ENCODE measurements around the gene BAD.
"Not testable (repeated sequence)": the region's sequence is repeated elsewhere in the genome, so short reads cannot be mapped to it uniquely, and the experiment has no call there.

BAD gene

GRCh38 chr11:64248578-64248977, 35.9 kb downstream of the BAD start:
- Histone ChIP-seq H3K36me3 (ENCODE audit: control insufficient read depth, insufficient read depth, low read length) (peaks cover 19% of the 10 kb centered on the region), H3K9me3 (ENCODE audit: control insufficient read depth, insufficient read depth, low read length) (no peaks in the 10 kb centered on the region), H3K4me1 (ENCODE audit: control insufficient read depth, insufficient read depth, low read length) (peaks cover 33% of the 10 kb centered on the region), H3K27me3 (ENCODE audit: control insufficient read depth, insufficient read depth, low read length) (no peaks in the 10 kb centered on the region), H3K9ac (ENCODE audit: low read depth, low read length) (no peak overlapping the region), H3K4me3 (ENCODE audit: low read depth, low read length) (peak overlapping the region; percentile 6)

GRCh38 chr11:64247729-64248531, 36.5 kb downstream of the BAD start:
- peaks cover 28% of the 10 kb centered on the region for H3K4me1 ChIP-seq (ENCODE audit: control insufficient read depth, insufficient read depth, low read length)
- H3K9ac ChIP-seq (ENCODE audit: low read depth, low read length): no peak overlapping the region

DNA sequence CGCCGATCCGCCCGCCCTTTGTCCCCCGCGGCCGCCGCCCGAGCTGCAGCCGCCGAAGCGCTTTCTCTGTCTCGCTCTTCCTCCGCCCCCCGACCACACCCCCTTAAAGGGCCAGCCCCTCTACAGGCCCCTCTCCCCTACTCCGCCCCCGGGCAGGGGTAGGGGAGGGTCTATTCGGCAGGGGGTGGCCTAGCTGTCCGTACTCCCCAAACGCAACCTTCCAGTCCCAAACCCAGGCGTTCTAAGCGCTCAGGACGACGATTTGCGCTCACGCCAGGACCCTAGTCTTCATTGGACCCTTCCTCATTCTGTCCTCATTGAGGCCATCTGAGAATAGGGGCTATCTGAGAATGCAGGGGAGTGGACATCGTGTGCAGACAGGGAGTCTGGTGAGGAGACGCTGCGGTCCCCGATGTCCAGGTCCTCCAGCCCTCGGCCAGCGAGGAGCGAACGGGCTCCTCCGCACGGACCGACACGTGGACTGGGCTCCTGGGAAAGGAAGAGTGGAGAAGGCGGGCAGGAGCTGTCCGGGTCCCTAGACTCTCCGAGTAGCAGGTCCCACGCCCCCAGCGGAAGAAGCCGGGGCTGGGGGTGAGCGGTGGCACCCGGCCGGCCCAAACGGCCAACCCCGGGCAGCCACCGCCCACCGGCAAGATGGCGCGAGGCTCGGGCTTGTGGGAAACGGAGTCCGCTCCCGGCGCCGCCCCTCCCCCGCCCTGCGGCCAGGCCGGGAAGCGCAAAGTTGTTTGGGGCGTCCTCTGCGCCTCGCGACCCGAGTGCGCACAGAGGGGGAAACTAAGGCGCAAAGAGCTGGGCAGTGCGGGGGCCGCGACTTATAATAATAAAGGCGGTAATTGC, 37.4 kb downstream of the BAD start, which contains the start of gene PPP1R14B:
PPP1R14B (minus strand) TSS at position 73 of the 858 bp plus-strand sequence. CDS start 270 bp downstream, outside the sequence.
- H3K36me3 ChIP-seq (ENCODE audit: control insufficient read depth, insufficient read depth, low read length): peaks cover 16% of the 10 kb centered on the region
- peak within 1 kb of the TSS; percentile 83 for H3K9ac ChIP-seq (ENCODE audit: low read depth, low read length)
- H3K9me3 ChIP-seq (ENCODE audit: control insufficient read depth, insufficient read depth, low read length): no peaks in the 10 kb centered on the region
- no peaks in the 10 kb centered on the region for H3K27me3 ChIP-seq (ENCODE audit: control insufficient read depth, insufficient read depth, low read length)
- H3K4me1 ChIP-seq (ENCODE audit: control insufficient read depth, insufficient read depth, low read length): peaks cover 31% of the 10 kb centered on the region
- peak within 1 kb of the TSS; percentile 93 for H3K4me3 ChIP-seq (ENCODE audit: low read depth, low read length)

More at GRCh38 chr11:64247729-64248531, 36.5 kb downstream of the BAD start:
- peaks cover 19% of the 10 kb centered on the region for H3K36me3 ChIP-seq (ENCODE audit: control insufficient read depth, insufficient read depth, low read length)
- H3K9me3 ChIP-seq (ENCODE audit: control insufficient read depth, insufficient read depth, low read length): no peaks in the 10 kb centered on the region
- H3K27me3 ChIP-seq (ENCODE audit: control insufficient read depth, insufficient read depth, low read length): no peaks in the 10 kb centered on the region
- peak overlapping the region; percentile 93 for H3K4me3 ChIP-seq (ENCODE audit: low read depth, low read length)

GRCh38 chr11:64246621-64246870, 37.9 kb downstream of the BAD start:
- H3K27me3 ChIP-seq (ENCODE audit: control insufficient read depth, insufficient read depth, low read length); H3K9me3 ChIP-seq (ENCODE audit: control insufficient read depth, insufficient read depth, low read length); H3K9ac ChIP-seq (ENCODE audit: low read depth, low read length): not testable (repeated sequence)
- Histone ChIP-seq H3K36me3 (ENCODE audit: control insufficient read depth, insufficient read depth, low read length) (peaks cover 16% of the 10 kb centered on the region), H3K4me1 (ENCODE audit: control insufficient read depth, insufficient read depth, low read length) (peaks cover 31% of the 10 kb centered on the region), H3K4me3 (ENCODE audit: low read depth, low read length) (peak overlapping the region; percentile 85)

GRCh38 chr11:64245797-64246620, 38.5 kb downstream of the BAD start:
- Histone ChIP-seq H3K9ac (ENCODE audit: low read depth, low read length) (peak overlapping the region; percentile 76), H3K36me3 (ENCODE audit: control insufficient read depth, insufficient read depth, low read length) (peaks cover 16% of the 10 kb centered on the region), H3K27me3 (ENCODE audit: control insufficient read depth, insufficient read depth, low read length) (no peaks in the 10 kb centered on the region), H3K4me1 (ENCODE audit: control insufficient read depth, insufficient read depth, low read length) (peaks cover 31% of the 10 kb centered on the region), H3K9me3 (ENCODE audit: control insufficient read depth, insufficient read depth, low read length) (no peaks in the 10 kb centered on the region), H3K4me3 (ENCODE audit: low read depth, low read length) (peak overlapping the region; percentile 85)

DNA sequence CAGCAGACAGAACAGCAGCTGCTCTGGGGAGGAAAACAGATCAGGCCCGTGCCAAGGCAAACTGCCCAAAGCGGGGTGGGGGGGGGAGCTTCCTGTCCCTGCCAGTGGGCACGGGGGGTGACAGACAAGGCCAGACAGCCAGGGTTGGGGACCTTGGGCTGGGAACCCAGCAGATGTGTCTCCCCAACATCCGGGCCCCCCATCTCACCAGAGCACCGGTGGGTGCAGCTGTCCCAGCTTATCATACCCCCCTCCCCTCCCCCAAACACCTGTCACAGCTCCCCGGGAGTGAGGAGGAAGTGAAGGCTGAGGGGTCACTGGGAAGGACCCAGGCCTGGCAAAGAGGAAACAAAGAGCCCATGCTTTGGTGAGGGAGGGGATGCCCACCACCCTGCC, 39.1 kb downstream of the BAD start:
- Histone ChIP-seq H3K9me3 (ENCODE audit: control insufficient read depth, insufficient read depth, low read length) (no peaks in the 10 kb centered on the region), H3K36me3 (ENCODE audit: control insufficient read depth, insufficient read depth, low read length) (peaks cover 16% of the 10 kb centered on the region), H3K4me1 (ENCODE audit: control insufficient read depth, insufficient read depth, low read length) (peaks cover 28% of the 10 kb centered on the region), H3K27me3 (ENCODE audit: control insufficient read depth, insufficient read depth, low read length) (no peaks in the 10 kb centered on the region), H3K4me3 (ENCODE audit: low read depth, low read length) (peak overlapping the region; percentile 85), H3K9ac (ENCODE audit: low read depth, low read length) (peak overlapping the region; percentile 76)

DNA sequence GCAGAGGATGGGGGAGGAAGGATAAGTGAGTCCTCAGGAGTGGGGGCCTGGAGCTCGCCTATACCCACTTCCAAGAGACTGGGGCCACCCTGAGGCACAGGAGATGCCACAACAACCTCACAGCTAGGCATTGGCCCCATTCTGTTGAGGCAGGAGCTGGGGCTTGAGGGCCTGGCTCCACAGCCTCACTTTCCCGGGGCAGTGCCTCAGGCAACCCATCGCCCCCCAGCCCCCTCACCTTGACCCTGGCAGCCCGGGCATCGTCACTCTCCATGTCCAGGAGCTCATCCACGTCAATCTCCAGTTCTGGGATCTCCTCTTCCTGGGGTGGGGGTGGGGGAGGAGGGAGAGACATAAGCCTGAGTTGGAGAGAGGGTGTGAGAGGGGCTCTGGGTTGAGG, 39.5 kb downstream of the BAD start:
- Histone ChIP-seq H3K36me3 (ENCODE audit: control insufficient read depth, insufficient read depth, low read length) (peaks cover 16% of the 10 kb centered on the region), H3K4me1 (ENCODE audit: control insufficient read depth, insufficient read depth, low read length) (peaks cover 24% of the 10 kb centered on the region), H3K27me3 (ENCODE audit: control insufficient read depth, insufficient read depth, low read length) (no peaks in the 10 kb centered on the region), H3K9me3 (ENCODE audit: control insufficient read depth, insufficient read depth, low read length) (no peaks in the 10 kb centered on the region), H3K4me3 (ENCODE audit: low read depth, low read length) (peak overlapping the region; percentile 85), H3K9ac (ENCODE audit: low read depth, low read length) (peak overlapping the region; percentile 47)

GRCh38 chr11:64244107-64244506, 40.4 kb downstream of the BAD start:
- no peak overlapping the region for H3K9ac ChIP-seq (ENCODE audit: low read depth, low read length)

DNA sequence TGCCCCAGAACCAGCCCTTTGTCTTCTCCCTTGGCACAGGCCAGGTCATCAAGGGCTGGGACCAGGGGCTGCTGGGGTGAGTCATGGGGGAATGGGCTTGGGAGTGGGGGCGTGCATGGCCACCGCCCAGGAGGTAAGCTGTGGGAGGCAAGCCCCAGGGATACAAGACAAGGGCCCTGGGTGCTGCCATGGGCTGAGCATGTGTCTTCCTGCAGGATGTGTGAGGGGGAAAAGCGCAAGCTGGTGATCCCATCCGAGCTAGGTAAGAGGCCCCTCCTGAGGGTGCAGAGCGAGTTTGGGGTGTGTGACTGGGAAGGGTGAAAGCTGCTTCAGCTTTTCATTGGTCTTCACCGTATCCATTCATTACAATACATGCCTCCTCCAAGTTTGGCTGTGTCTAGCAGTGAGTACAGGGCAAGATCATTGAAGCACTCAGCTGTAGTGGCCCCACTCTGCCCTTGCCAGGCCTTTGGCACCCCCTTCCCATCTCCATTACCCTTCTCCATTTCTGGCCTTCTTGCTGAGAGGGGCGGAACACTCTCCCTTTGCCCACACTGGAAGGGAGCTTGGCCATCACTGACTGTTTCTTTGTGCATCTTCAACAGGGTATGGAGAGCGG, 41.1 kb downstream of the BAD start:
- Histone ChIP-seq H3K9me3 (ENCODE audit: control insufficient read depth, insufficient read depth, low read length) (no peaks in the 10 kb centered on the region), H3K4me1 (ENCODE audit: control insufficient read depth, insufficient read depth, low read length) (peaks cover 11% of the 10 kb centered on the region), H3K27me3 (ENCODE audit: control insufficient read depth, insufficient read depth, low read length) (no peaks in the 10 kb centered on the region), H3K36me3 (ENCODE audit: control insufficient read depth, insufficient read depth, low read length) (peaks cover 16% of the 10 kb centered on the region), H3K4me3 (ENCODE audit: low read depth, low read length) (no peak overlapping the region), H3K9ac (ENCODE audit: low read depth, low read length) (no peak overlapping the region)

More at GRCh38 chr11:64244107-64244506, 40.4 kb downstream of the BAD start:
- Histone ChIP-seq H3K27me3 (ENCODE audit: control insufficient read depth, insufficient read depth, low read length) (no peaks in the 10 kb centered on the region), H3K9me3 (ENCODE audit: control insufficient read depth, insufficient read depth, low read length) (no peaks in the 10 kb centered on the region), H3K36me3 (ENCODE audit: control insufficient read depth, insufficient read depth, low read length) (peaks cover 16% of the 10 kb centered on the region), H3K4me1 (ENCODE audit: control insufficient read depth, insufficient read depth, low read length) (peaks cover 18% of the 10 kb centered on the region), H3K4me3 (ENCODE audit: low read depth, low read length) (no peak overlapping the region)

GRCh38 chr11:64241491-64242374, 42.7 kb downstream of the BAD start:
- H3K9me3 ChIP-seq (ENCODE audit: control insufficient read depth, insufficient read depth, low read length): no peaks in the 10 kb centered on the region
- H3K4me1 ChIP-seq (ENCODE audit: control insufficient read depth, insufficient read depth, low read length): peaks cover 4% of the 10 kb centered on the region
- no peaks in the 10 kb centered on the region for H3K27me3 ChIP-seq (ENCODE audit: control insufficient read depth, insufficient read depth, low read length)
- H3K4me3 ChIP-seq (ENCODE audit: low read depth, low read length): peak overlapping the region; percentile 84
- peak overlapping the region; percentile 76 for H3K9ac ChIP-seq (ENCODE audit: low read depth, low read length)
- H3K36me3 ChIP-seq (ENCODE audit: control insufficient read depth, insufficient read depth, low read length): peaks cover 22% of the 10 kb centered on the region
